IMR-90 (cell line): ENCODE results near the gene UBE2B. TPM values are rescaled to one million over a fixed set of nuclear protein-coding genes. Genes with fewer than 3 reads are reported as not detected.

Experiments used
- ATAC-seq: fragments of 200-7000 bp; cut with Tn5 transposase; 2 replicates; pipeline ENCODE4 v1.9.1; 2020; ENCODE audit warnings: low read depth, mild to moderate bottlenecking, moderate library complexity
- BruUV-seq: library from RNA; stranded (reverse); fragments of 400-500 nt; replicated peaks from 2 replicates; lab custom pipeline; 2021; lab: Mats Ljungman, UMichigan
- CTCF ChIA-PET: fragments of 300-600 bp; formaldehyde crosslinking; extraction: SDS; loops from one replicate; lab custom pipeline; 2021; ENCODE audit warnings: antibody characterized with exemption; lab: Yijun Ruan, JAX
- POLR2A ChIA-PET: fragments of 300-600 bp; sonication (Branson Sonifier 250); formaldehyde crosslinking; loops from one replicate; lab custom pipeline; 2022; ENCODE audit warnings: antibody characterized with exemption; ENCODE audit not compliant: unreplicated experiment; lab: Charles Lee
- DNase-seq: peaks from one replicate; pipeline ENCODE4 v3.0.0; 2013
- H2AFZ ChIP-seq: replicated peaks from 2 replicates; pipeline ENCODE3; 2013; ENCODE audit warnings: low read length, mild to moderate bottlenecking; ENCODE audit not compliant: poor library complexity
- H2AK5ac ChIP-seq: 2 replicates; pipeline ENCODE4 v1.6.1; 2013; ENCODE audit warnings: low read depth, low read length, inconsistent platforms
- H2AK9ac ChIP-seq: replicated peaks from 2 replicates; pipeline ENCODE3; 2013; ENCODE audit warnings: mild to moderate bottlenecking, low read depth, low read length, moderate library complexity; ENCODE audit not compliant: poor library complexity
- H2BK120ac ChIP-seq: 2 replicates; pipeline ENCODE4 v1.6.1; 2013; ENCODE audit warnings: low read depth, low read length, inconsistent platforms
- H2BK15ac ChIP-seq: 3 replicates; pipeline ENCODE4 v1.6.1; 2013; ENCODE audit warnings: low read depth, low read length, inconsistent platforms
- H2BK20ac ChIP-seq: 2 replicates; pipeline ENCODE4 v1.6.1; 2013; ENCODE audit warnings: low read depth, mild to moderate bottlenecking, inconsistent platforms, low read length, moderate library complexity
- H2BK5ac ChIP-seq: 2 replicates; pipeline ENCODE4 v1.6.1; 2013; ENCODE audit warnings: mild to moderate bottlenecking, low read depth, low read length, inconsistent platforms; ENCODE audit not compliant: poor library complexity, severe bottlenecking
- H3K14ac ChIP-seq: replicated peaks from 2 replicates; pipeline ENCODE4 v1.6.1; 2013; ENCODE audit warnings: low read depth, low read length, inconsistent platforms
- H3K18ac ChIP-seq: 2 replicates; pipeline ENCODE4 v1.6.1; 2013; ENCODE audit warnings: low read depth, low read length, control low read depth
- H3K23ac ChIP-seq: 2 replicates; pipeline ENCODE4 v1.6.1; 2013; ENCODE audit warnings: low read depth, low read length, inconsistent platforms
- H3K27ac ChIP-seq: 2 replicates; pipeline ENCODE4 v1.5.1; 2013; ENCODE audit warnings: mild to moderate bottlenecking, control low read depth, low read length; ENCODE audit not compliant: insufficient read depth
- H3K27me3 ChIP-seq: 2 replicates; pipeline ENCODE4 v1.6.1; 2013; ENCODE audit warnings: low read length; ENCODE audit not compliant: control insufficient read depth, insufficient read depth
- H3K36me3 ChIP-seq: 2 replicates; pipeline ENCODE4 v1.6.1; 2013; ENCODE audit warnings: low read length, mixed read lengths; ENCODE audit not compliant: control insufficient read depth, insufficient read depth
- H3K4ac ChIP-seq: 2 replicates; pipeline ENCODE4 v1.6.1; 2013; ENCODE audit warnings: low read depth, low read length, inconsistent platforms
- H3K4me1 ChIP-seq: 2 replicates; pipeline ENCODE4 v1.6.1; 2013; ENCODE audit warnings: low read length, mixed read lengths; ENCODE audit not compliant: control insufficient read depth, insufficient read depth
- H3K4me2 ChIP-seq: 2 replicates; pipeline ENCODE4 v1.6.1; 2013; ENCODE audit warnings: low read depth, mild to moderate bottlenecking, control low read depth, low read length, moderate library complexity
- H3K4me3 ChIP-seq: 2 replicates; pipeline ENCODE4 v1.5.1; 2013; ENCODE audit warnings: low read depth, mild to moderate bottlenecking, control low read depth, low read length, moderate library complexity; ENCODE audit not compliant: insufficient read depth
- H3K56ac ChIP-seq: 2 replicates; pipeline ENCODE4 v1.6.1; 2013; ENCODE audit warnings: low read length, inconsistent platforms; ENCODE audit not compliant: insufficient read depth; ENCODE audit errors: extremely low read depth
- H3K79me1 ChIP-seq, 2 experiments: 2 replicates each; pipeline ENCODE4 v1.6.1; 2013; ENCODE audit warnings: low read length in 2 of 2, inconsistent platforms in 1 of 2, low read depth in 1 of 2
- H3K9ac ChIP-seq: 2 replicates; pipeline ENCODE4 v1.6.1; 2013; ENCODE audit warnings: low read depth, low read length, control low read depth
- H3K9me1 ChIP-seq: 2 replicates; pipeline ENCODE4 v1.6.1; 2013; ENCODE audit warnings: low read length, inconsistent platforms; ENCODE audit not compliant: insufficient read depth
- H3K9me3 ChIP-seq: 2 replicates; pipeline ENCODE4 v1.6.1; 2013; ENCODE audit warnings: low read length; ENCODE audit not compliant: control insufficient read depth, insufficient read depth
- H4K20me1 ChIP-seq: 2 replicates; pipeline ENCODE4 v1.6.1; 2013; ENCODE audit warnings: low read length, inconsistent platforms; ENCODE audit not compliant: insufficient read depth
- H4K5ac ChIP-seq: 2 replicates; pipeline ENCODE4 v1.6.1; 2013; ENCODE audit warnings: mild to moderate bottlenecking, low read depth, low read length, control low read depth
- H4K8ac ChIP-seq, 2 experiments: 2 replicates each; pipeline ENCODE4 v1.6.1; 2013; ENCODE audit warnings: low read depth in 2 of 2, low read length in 2 of 2, control low read depth in 1 of 2, inconsistent platforms in 1 of 2
- H4K91ac ChIP-seq: 2 replicates; pipeline ENCODE4 v1.6.1; 2013; ENCODE audit warnings: low read depth, low read length, inconsistent platforms; ENCODE audit not compliant: insufficient read depth
- BHLHE40 ChIP-seq: fragments of 150-350 bp; IDR thresholded peaks from 2 replicates; pipeline ENCODE4 v1.6.1; 2016; ENCODE audit warnings: mild to moderate bottlenecking, low read depth, low read length
- CEBPB ChIP-seq: IDR thresholded peaks from 2 replicates; pipeline ENCODE4 v1.6.1; 2012; ENCODE audit warnings: low read depth, low read length, improper control_type of control experiment
- CHD1 ChIP-seq: IDR thresholded peaks from 2 replicates; pipeline ENCODE4 v1.6.1; 2012; ENCODE audit warnings: low read depth, low read length, improper control_type of control experiment
- ELK1 ChIP-seq: fragments of 150-350 bp; IDR thresholded peaks from 2 replicates; pipeline ENCODE4 v1.6.1; 2016; ENCODE audit warnings: low read depth, mild to moderate bottlenecking, low read length, moderate library complexity, borderline replicate concordance
- FOS ChIP-seq: fragments of 150-350 bp; IDR thresholded peaks from 2 replicates; pipeline ENCODE4 v1.6.1; 2016; ENCODE audit warnings: low read depth, low read length
- MAFK ChIP-seq: IDR thresholded peaks from 2 replicates; pipeline ENCODE4 v1.6.1; 2012; ENCODE audit warnings: low read depth, low read length, improper control_type of control experiment
- MAZ ChIP-seq: IDR thresholded peaks from 2 replicates; pipeline ENCODE4 v1.6.1; 2012; ENCODE audit warnings: low read depth, mild to moderate bottlenecking, low read length, improper control_type of control experiment, moderate library complexity, borderline replicate concordance
- MXI1 ChIP-seq: IDR thresholded peaks from 2 replicates; pipeline ENCODE4 v1.6.1; 2012; ENCODE audit warnings: low read depth, mild to moderate bottlenecking, low read length, moderate library complexity, borderline replicate concordance
- NFE2L2 ChIP-seq: fragments of 150-350 bp; IDR thresholded peaks from 2 replicates; pipeline ENCODE4 v1.6.1; 2016; ENCODE audit warnings: low read depth, mild to moderate bottlenecking, low read length
- POLR2A ChIP-seq: IDR thresholded peaks from 2 replicates; pipeline ENCODE4 v1.6.1; 2012; ENCODE audit warnings: mild to moderate bottlenecking, low read depth, low read length
- RAD21 ChIP-seq: IDR thresholded peaks from 2 replicates; pipeline ENCODE4 v1.6.1; 2012; ENCODE audit warnings: low read length, improper control_type of control experiment
- RCOR1 ChIP-seq: IDR thresholded peaks from 2 replicates; pipeline ENCODE4 v1.6.1; 2012; ENCODE audit warnings: mild to moderate bottlenecking, low read length, improper control_type of control experiment; ENCODE audit not compliant: insufficient replicate concordance
- RFX5 ChIP-seq: IDR thresholded peaks from 2 replicates; pipeline ENCODE4 v1.8.0; 2012; ENCODE audit warnings: low read depth, mild to moderate bottlenecking, low read length, moderate library complexity
- SMC3 ChIP-seq: fragments of 150-350 bp; IDR thresholded peaks from 2 replicates; pipeline ENCODE4 v1.6.1; 2016; ENCODE audit warnings: low read depth, mild to moderate bottlenecking, antibody characterized with exemption, low read length, moderate library complexity
- dilution Hi-C: fragments of 300-500 bp; cut with HindIII; formaldehyde crosslinking; loops from one replicate; pipeline ENCODE4 v1.14.3; 2018; ENCODE audit warnings: low sequenced_read_pairs; ENCODE audit not compliant: unreplicated experiment
- in situ Hi-C: fragments of 300-500 bp; cut with MboI; formaldehyde crosslinking; loops from 3 replicates; pipeline ENCODE4 v1.14.3; 2019; ENCODE audit warnings: low sequenced_read_pairs, inconsistent platforms, mixed read lengths
- intact Hi-C: fragments of 100-400 bp; cut with micrococcal nuclease; formaldehyde crosslinking; loops from 2 replicates; pipeline ENCODE4 v1.10.0; 2022
- polyA plus RNA-seq, 3 experiments: library from polyadenylated mRNA; depleted of rRNA; stranded (reverse); fragments of >200 nt; gene quantifications; 2 replicates each; pipeline ENCODE4 v1.2.3, GENCODE V29; 2012; ENCODE audit warnings: low replicate concordance in 1 of 3
- total RNA-seq: library from RNA; depleted of rRNA; stranded (reverse); fragments of >200 nt; gene quantifications from 2 replicates; pipeline ENCODE4 v1.2.3, GENCODE V29; 2012
- TF ChIP-seq, protein P1 (sequence below): fragments of 150-350 bp; IDR thresholded peaks from 2 replicates; pipeline ENCODE4 v1.6.1; 2017; ENCODE audit warnings: mild to moderate bottlenecking, antibody characterized with exemption, low read length, low read depth
- TF ChIP-seq, protein P2 (sequence below): conservative IDR thresholded peaks from 2 replicates; pipeline ENCODE4 v1.5.1; 2012; ENCODE audit warnings: mild to moderate bottlenecking, low read depth, low read length, improper control_type of control experiment

Gene UBE2B
- total and polyA plus RNA-seq, 2 of the 4 experiments (the other 2 are of a cell fraction) = 6.3 to 46.0 TPM

GRCh38 chr5:134417707-134418106 lies 46.3 kb downstream of the UBE2B start:
- no TSS peak for BruUV-seq
- ChIA-PET POLR2A (no interaction called here), CTCF (interaction anchor here (0.6 kb wide), 1 partner anchor 159 kb away, joined by 5 read pairs; no protein-coding TSS in a partner anchor)

More at GRCh38 chr5:134417707-134418106, 46.3 kb downstream of the UBE2B start:
- no peaks in the 10 kb centered on the region for H4K20me1 ChIP-seq
- TF ChIP-seq SMC3 = no peak
- no peak for TF ChIP-seq RCOR1
- TF ChIP-seq POLR2A = no peak
- no peak for TF ChIP-seq NFE2L2
- TF ChIP-seq ELK1 = no peak
- TF ChIP-seq, protein P1, sequence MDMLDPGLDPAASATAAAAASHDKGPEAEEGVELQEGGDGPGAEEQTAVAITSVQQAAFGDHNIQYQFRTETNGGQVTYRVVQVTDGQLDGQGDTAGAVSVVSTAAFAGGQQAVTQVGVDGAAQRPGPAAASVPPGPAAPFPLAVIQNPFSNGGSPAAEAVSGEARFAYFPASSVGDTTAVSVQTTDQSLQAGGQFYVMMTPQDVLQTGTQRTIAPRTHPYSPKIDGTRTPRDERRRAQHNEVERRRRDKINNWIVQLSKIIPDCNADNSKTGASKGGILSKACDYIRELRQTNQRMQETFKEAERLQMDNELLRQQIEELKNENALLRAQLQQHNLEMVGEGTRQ = no peak
- TF ChIP-seq RFX5 = no peak
- TF ChIP-seq CEBPB = no peak
- TF ChIP-seq RAD21 = no peak
- no peak for TF ChIP-seq MAZ
- TF ChIP-seq, protein P2, sequence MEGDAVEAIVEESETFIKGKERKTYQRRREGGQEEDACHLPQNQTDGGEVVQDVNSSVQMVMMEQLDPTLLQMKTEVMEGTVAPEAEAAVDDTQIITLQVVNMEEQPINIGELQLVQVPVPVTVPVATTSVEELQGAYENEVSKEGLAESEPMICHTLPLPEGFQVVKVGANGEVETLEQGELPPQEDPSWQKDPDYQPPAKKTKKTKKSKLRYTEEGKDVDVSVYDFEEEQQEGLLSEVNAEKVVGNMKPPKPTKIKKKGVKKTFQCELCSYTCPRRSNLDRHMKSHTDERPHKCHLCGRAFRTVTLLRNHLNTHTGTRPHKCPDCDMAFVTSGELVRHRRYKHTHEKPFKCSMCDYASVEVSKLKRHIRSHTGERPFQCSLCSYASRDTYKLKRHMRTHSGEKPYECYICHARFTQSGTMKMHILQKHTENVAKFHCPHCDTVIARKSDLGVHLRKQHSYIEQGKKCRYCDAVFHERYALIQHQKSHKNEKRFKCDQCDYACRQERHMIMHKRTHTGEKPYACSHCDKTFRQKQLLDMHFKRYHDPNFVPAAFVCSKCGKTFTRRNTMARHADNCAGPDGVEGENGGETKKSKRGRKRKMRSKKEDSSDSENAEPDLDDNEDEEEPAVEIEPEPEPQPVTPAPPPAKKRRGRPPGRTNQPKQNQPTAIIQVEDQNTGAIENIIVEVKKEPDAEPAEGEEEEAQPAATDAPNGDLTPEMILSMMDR = no peak
- TF ChIP-seq BHLHE40 = no peak
- TF ChIP-seq MXI1 = no peak
- no peak for TF ChIP-seq MAFK
- TF ChIP-seq CHD1 = no peak
- TF ChIP-seq FOS = no peak
- no peak for ATAC-seq
- no peaks in the 10 kb centered on the region for H3K27me3 ChIP-seq
- no peak overlapping the region for H2BK5ac ChIP-seq
- H2BK120ac ChIP-seq = no peak overlapping the region
- H3K18ac ChIP-seq = no peak overlapping the region
- no peak overlapping the region for H3K4ac ChIP-seq
- H2AFZ ChIP-seq = no peak overlapping the region
- no peak overlapping the region for H3K27ac ChIP-seq
- H3K9me1 ChIP-seq = no peaks in the 10 kb centered on the region
- H4K8ac ChIP-seq = no peak overlapping the region
- H3K14ac ChIP-seq = no peak overlapping the region
- intact Hi-C loops (no loop called here), dilution Hi-C loops (no loop called here), in situ Hi-C loops (loop anchor here (10.0 kb wide), 1 partner anchor 107 kb away; the partner anchor contains the start of gene JADE2)
- peaks cover 4% of the 10 kb centered on the region; the same call in 1 of the 2 replicates for H3K9me3 ChIP-seq
- H3K36me3 ChIP-seq = no peaks in the 10 kb centered on the region
- H2AK9ac ChIP-seq = no peak overlapping the region
- H3K79me1 ChIP-seq = no peaks in the 10 kb centered on the region
- H3K9ac ChIP-seq = no peak overlapping the region
- no peak overlapping the region for H2BK20ac ChIP-seq
- no peak overlapping the region for H2AK5ac ChIP-seq
- DNase-seq = no peak
- no peak overlapping the region for H3K4me3 ChIP-seq
- H3K23ac ChIP-seq = no peak overlapping the region
- H3K4me2 ChIP-seq = no peak overlapping the region
- no peak overlapping the region for H4K91ac ChIP-seq
- no peaks in the 10 kb centered on the region; the same call in 1 of the 2 replicates for H3K4me1 ChIP-seq
- no peak overlapping the region for H3K56ac ChIP-seq
- H2BK15ac ChIP-seq = no peak overlapping the region
- H4K5ac ChIP-seq = no peak overlapping the region
